Stimulated activated CD4-positive, alpha-beta T cell treated with anti-CD3 and anti-CD28 coated beads, TNF-alpha, amount 100 ng/mL, for 24 hours (primary cell): ENCODE data around the gene MSRB2.
"Not testable (repeated sequence)": the region's sequence is repeated elsewhere in the genome, so short reads cannot be mapped to it uniquely, and the experiment has no call there.

Source experiments
- DNase-seq, 3 experiments: peaks; one replicate each; pipeline ENCODE4 v3.0.0-alpha.2; 2020; ENCODE audit warnings: low read depth in 3 of 3

Gene MSRB2

GRCh38 chr10:23070092-23070912 lies 25.1 kb upstream of the MSRB2 start:
- DNase-seq = not testable (repeated sequence)

GRCh38 chr10:23070913-23071218 lies 24.5 kb upstream of the MSRB2 start:
- DNase-seq = no peak

- not testable (repeated sequence) for DNase-seq
Measured at GRCh38 chr10:23072593-23072992, 22.8 kb upstream of the MSRB2 start.

GRCh38 chr10:23073527-23073926 lies 21.9 kb upstream of the MSRB2 start:
- DNase-seq = no peak

GRCh38 chr10:23075672-23076071 lies 19.7 kb upstream of the MSRB2 start:
- DNase-seq = no peak

- no peak for DNase-seq
Measured at GRCh38 chr10:23078114-23078513, 17.3 kb upstream of the MSRB2 start.

GRCh38 chr10:23079700-23080099 lies 15.7 kb upstream of the MSRB2 start:
- no peak for DNase-seq

GRCh38 chr10:23080262-23080661 lies 15.1 kb upstream of the MSRB2 start:
- no peak for DNase-seq

GRCh38 chr10:23081221-23081750 lies 14.1 kb upstream of the MSRB2 start:
- DNase-seq = no peak

- no peak for DNase-seq
Measured at GRCh38 chr10:23081891-23082290, 13.5 kb upstream of the MSRB2 start.

- DNase-seq = no peak
Measured at GRCh38 chr10:23088609-23089008, 6.8 kb upstream of the MSRB2 start.

GRCh38 chr10:23094786-23095403 lies 484 bp upstream of the MSRB2 start:
- DNase-seq = no peak

- peak in 1 of 3 experiments; percentile 19 for DNase-seq
Measured at GRCh38 chr10:23095966-23096801, 805 bp downstream of the MSRB2 start.

GRCh38 chr10:23096802-23097549 lies 1.6 kb downstream of the MSRB2 start:
- DNase-seq = no peak

GRCh38 chr10:23099079-23099478 lies 3.7 kb downstream of the MSRB2 start:
- DNase-seq = no peak

GRCh38 chr10:23099816-23100215 lies 4.4 kb downstream of the MSRB2 start:
- DNase-seq = no peak

- peak in 1 of 3 experiments; percentile 13 for DNase-seq
Measured at GRCh38 chr10:23100331-23101030, 5.1 kb downstream of the MSRB2 start.

- DNase-seq = no peak
Measured at GRCh38 chr10:23106331-23107072, 11.1 kb downstream of the MSRB2 start.

GRCh38 chr10:23110722-23111516 lies 15.5 kb downstream of the MSRB2 start:
- no peak for DNase-seq
